HEK293 (cell line): ENCODE data around the gene FGA.

Experiments used
- CTCF ChIA-PET: fragments of 350-600 bp; formaldehyde crosslinking; extraction: SDS; loops from one replicate; lab custom pipeline; 2021; ENCODE audit warnings: antibody characterized with exemption; lab: Yijun Ruan, JAX
- POLR2A ChIA-PET: fragments of 300-600 bp; formaldehyde crosslinking; extraction: SDS; loops from one replicate; lab custom pipeline; 2020; ENCODE audit warnings: antibody characterized with exemption, inconsistent platforms; lab: Yijun Ruan, JAX
- H3K27ac ChIP-seq: fragments of 200-500 bp; sonication (Bioruptor generic); 2 replicates; pipeline ENCODE4 v1.5.1; 2014; ENCODE audit warnings: low read depth, low read length, control low read depth, inconsistent platforms; ENCODE audit errors: extremely low read depth
- H3K36me3 ChIP-seq, 2 experiments: fragments of 200-500 bp in 1 of 2; sonication (Bioruptor generic) in 1 of 2; 1 replicate in 1 of 2; 2 replicates in 1 of 2; pipeline ENCODE4 v1.5.1; 2014 to 2017; ENCODE audit warnings: inconsistent platforms in 2 of 2, low read length in 2 of 2; ENCODE audit not compliant: control insufficient read depth in 2 of 2, insufficient read depth in 1 of 2
- H3K4me1 ChIP-seq: fragments of 200-500 bp; sonication (Bioruptor generic); 2 replicates; pipeline ENCODE4 v1.5.1; 2014; ENCODE audit warnings: mild to moderate bottlenecking, low read length, inconsistent platforms; ENCODE audit not compliant: control insufficient read depth, insufficient read depth
- H3K4me3 ChIP-seq: 2 replicates; pipeline ENCODE4 v1.5.1; 2011; ENCODE audit warnings: low read depth, mild to moderate bottlenecking, control low read depth, low read length, moderate library complexity
- H3K9me3 ChIP-seq: fragments of 200-500 bp; sonication (Bioruptor generic); 2 replicates; pipeline ENCODE4 v1.5.1; 2014; ENCODE audit warnings: low read depth, low read length, inconsistent platforms; ENCODE audit not compliant: control insufficient read depth, insufficient read depth
- GFI1B ChIP-seq: fragments of 450-650 bp; formaldehyde crosslinking; IDR thresholded peaks from 2 replicates; pipeline ENCODE4 v1.5.1; 2016; ENCODE audit warnings: missing biosample characterization, missing genetic modification characterization
- GLIS1 ChIP-seq: fragments of 450-650 bp; formaldehyde crosslinking; IDR thresholded peaks from 2 replicates; pipeline ENCODE4 v1.5.1; 2016; ENCODE audit warnings: missing biosample characterization, missing genetic modification characterization
- HOXA7 ChIP-seq: sonication (generic); formaldehyde crosslinking; IDR thresholded peaks from 2 replicates; pipeline ENCODE4 v1.8.1; 2022; ENCODE audit warnings: missing genetic modification reagents, borderline replicate concordance
- INSM2 ChIP-seq: fragments of 450-650 bp; formaldehyde crosslinking; IDR thresholded peaks from 2 replicates; pipeline ENCODE4 v1.5.1; 2016; ENCODE audit warnings: missing biosample characterization, missing genetic modification characterization
- KLF9 ChIP-seq: fragments of 450-650 bp; formaldehyde crosslinking; IDR thresholded peaks from 2 replicates; pipeline ENCODE4 v1.5.1; 2016; ENCODE audit warnings: missing biosample characterization, missing genetic modification characterization, low read depth
- PATZ1 ChIP-seq: fragments of 450-650 bp; formaldehyde crosslinking; IDR thresholded peaks from 2 replicates; pipeline ENCODE4 v1.5.1; 2016; ENCODE audit warnings: missing biosample characterization, missing genetic modification characterization
- PRDM6 ChIP-seq: fragments of 450-650 bp; formaldehyde crosslinking; IDR thresholded peaks from 2 replicates; pipeline ENCODE4 v1.5.1; 2017; ENCODE audit warnings: missing biosample characterization, missing genetic modification characterization
- RBAK ChIP-seq: fragments of 450-650 bp; formaldehyde crosslinking; IDR thresholded peaks from 2 replicates; pipeline ENCODE4 v1.5.1; 2016; ENCODE audit warnings: missing biosample characterization, missing genetic modification characterization
- SP3 ChIP-seq: fragments of 450-650 bp; formaldehyde crosslinking; IDR thresholded peaks from 2 replicates; pipeline ENCODE4 v1.5.1; 2016; ENCODE audit warnings: missing biosample characterization, missing genetic modification characterization
- TRIM28 ChIP-seq: IDR thresholded peaks from 2 replicates; pipeline ENCODE4 v1.6.1; 2011; ENCODE audit warnings: low read length, control low read depth, borderline replicate concordance
- ZBTB44 ChIP-seq: fragments of 450-650 bp; IDR thresholded peaks from 2 replicates; pipeline ENCODE4 v1.5.1; 2018; ENCODE audit warnings: missing biosample characterization, mild to moderate bottlenecking, missing genetic modification characterization
- ZBTB7A ChIP-seq: fragments of 450-650 bp; formaldehyde crosslinking; IDR thresholded peaks from 2 replicates; pipeline ENCODE4 v1.5.1; 2016; ENCODE audit warnings: low read depth, missing biosample characterization, missing genetic modification characterization
- ZNF146 ChIP-seq: fragments of 450-650 bp; formaldehyde crosslinking; IDR thresholded peaks from 2 replicates; pipeline ENCODE4 v1.5.1; 2016; ENCODE audit warnings: missing biosample characterization, missing genetic modification characterization
- ZNF184 ChIP-seq: fragments of 450-650 bp; IDR thresholded peaks from 2 replicates; pipeline ENCODE4 v1.5.1; 2018; ENCODE audit warnings: missing biosample characterization, mild to moderate bottlenecking, missing genetic modification characterization
- ZNF19 ChIP-seq: fragments of 450-650 bp; formaldehyde crosslinking; IDR thresholded peaks from 2 replicates; pipeline ENCODE4; 2016; ENCODE audit warnings: missing biosample characterization, missing genetic modification characterization, low read depth
- ZNF2 ChIP-seq: fragments of 450-650 bp; formaldehyde crosslinking; IDR thresholded peaks from 2 replicates; pipeline ENCODE4 v1.5.1; 2016; ENCODE audit warnings: missing biosample characterization, missing genetic modification characterization
- ZNF530 ChIP-seq: fragments of 450-650 bp; formaldehyde crosslinking; IDR thresholded peaks from 2 replicates; pipeline ENCODE4 v1.5.1; 2016; ENCODE audit warnings: low read depth, missing biosample characterization, missing genetic modification characterization
- ZNF558 ChIP-seq: fragments of 450-650 bp; formaldehyde crosslinking; IDR thresholded peaks from 2 replicates; pipeline ENCODE4 v1.5.1; 2016; ENCODE audit warnings: missing biosample characterization, missing genetic modification characterization
- ZNF600 ChIP-seq: fragments of 450-650 bp; formaldehyde crosslinking; IDR thresholded peaks from 2 replicates; pipeline ENCODE4 v1.5.1; 2016; ENCODE audit warnings: missing biosample characterization, missing genetic modification characterization
- ZNF701 ChIP-seq: fragments of 450-650 bp; formaldehyde crosslinking; IDR thresholded peaks from 2 replicates; pipeline ENCODE4 v1.5.1; 2016; ENCODE audit warnings: missing biosample characterization, missing genetic modification characterization
- ZNF768 ChIP-seq: fragments of 450-650 bp; formaldehyde crosslinking; IDR thresholded peaks from 2 replicates; pipeline ENCODE4 v1.5.1; 2018; ENCODE audit warnings: missing biosample characterization, mild to moderate bottlenecking, missing genetic modification characterization
- ZNF776 ChIP-seq: fragments of 450-650 bp; formaldehyde crosslinking; IDR thresholded peaks from 2 replicates; pipeline ENCODE4 v1.5.0; 2017; ENCODE audit warnings: missing biosample characterization, missing genetic modification characterization, borderline replicate concordance
- ZNF792 ChIP-seq: fragments of 450-650 bp; formaldehyde crosslinking; IDR thresholded peaks from 2 replicates; pipeline ENCODE4 v1.5.1; 2016; ENCODE audit warnings: missing biosample characterization, missing genetic modification characterization
- ZNF837 ChIP-seq: fragments of 450-650 bp; formaldehyde crosslinking; IDR thresholded peaks from 2 replicates; pipeline ENCODE4 v1.5.1; 2016; ENCODE audit warnings: missing biosample characterization, missing genetic modification characterization
- ZNF843 ChIP-seq: fragments of 450-650 bp; formaldehyde crosslinking; IDR thresholded peaks from 2 replicates; pipeline ENCODE4 v1.5.1; 2016; ENCODE audit warnings: missing biosample characterization, missing genetic modification characterization

Gene FGA

GRCh38 chr4:154614306-154614705, 23.8 kb upstream of the FGA start:
- Histone ChIP-seq H3K9me3 (no peaks in the 10 kb centered on the region), H3K36me3 (no peaks in the 10 kb centered on the region), H3K4me3 (no peak overlapping the region), H3K27ac (no peak overlapping the region), H3K4me1 (no peaks in the 10 kb centered on the region)
- CTCF ChIA-PET: interaction anchor here (1.2 to 20.9 kb wide), 2 partner anchors 59 to 108 kb away, joined by 3 to 429 read pairs; partner anchors contain the start of genes FGB and PLRG1
- POLR2A ChIA-PET: no interaction called here
- no peak for TF ChIP-seq ZNF558 (tag by site-specific recombination)
- TF ChIP-seq SP3 (tag by site-specific recombination): no peak
- no peak for TF ChIP-seq GLIS1 (tag by site-specific recombination)
- no peak for TF ChIP-seq ZNF776 (tag by site-specific recombination)
- TF ChIP-seq ZNF600 (tag by site-specific recombination): no peak
- no peak for TF ChIP-seq INSM2 (tag by site-specific recombination)
- no peak for TF ChIP-seq ZBTB44
- TF ChIP-seq RBAK: no peak
- TF ChIP-seq PATZ1: no peak
- no peak for TF ChIP-seq TRIM28
- TF ChIP-seq ZNF530 (tag by site-specific recombination): no peak
- TF ChIP-seq ZNF146 (tag by site-specific recombination): no peak
- no peak for TF ChIP-seq ZBTB7A

GRCh38 chr4:154612472-154613414, 22.2 kb upstream of the FGA start, which contains the start of gene FGG:
Gene FGG (minus strand): TSS chr4:154612656. CDS start chr4:154612609, 47 bp downstream.
- TF ChIP-seq ZNF184 (tag by site-specific recombination) (no peak), ZNF768 (tag by site-specific recombination) (no peak)
- Histone ChIP-seq H3K36me3 (no peaks in the 10 kb centered on the region), H3K4me1 (no peaks in the 10 kb centered on the region), H3K9me3 (no peaks in the 10 kb centered on the region), H3K27ac (no peak within 1 kb of the TSS), H3K4me3 (no peak within 1 kb of the TSS)
- ChIA-PET POLR2A (no interaction called here), CTCF (interaction anchor here (1.2 to 20.9 kb wide), 4 partner anchors 8 to 106 kb away, joined by 3 to 429 read pairs (median 4); partner anchors contain the start of genes FGB and PLRG1)

- CTCF ChIA-PET: interaction anchor here (1.2 to 20.9 kb wide), 3 partner anchors 9 to 56 kb away, joined by 3 to 429 read pairs (median 5); partner anchors contain the start of genes FGB and PLRG1
- Histone ChIP-seq H3K9me3 (no peaks in the 10 kb centered on the region), H3K4me1 (no peaks in the 10 kb centered on the region), H3K4me3 (no peak overlapping the region), H3K27ac (no peak overlapping the region), H3K36me3 (no peaks in the 10 kb centered on the region)
- POLR2A ChIA-PET: no interaction called here
- TF ChIP-seq PRDM6 (tag by site-specific recombination) (no peak), ZNF184 (tag by site-specific recombination) (no peak), ZNF837 (tag by site-specific recombination) (no peak), ZNF768 (tag by site-specific recombination) (no peak), ZNF19 (tag by site-specific recombination) (no peak), KLF9 (tag by site-specific recombination) (no peak), HOXA7 (CRISPR knock-in tag) (no peak), ZNF843 (tag by site-specific recombination) (no peak), ZNF2 (tag by site-specific recombination) (no peak), ZNF701 (tag by site-specific recombination) (no peak), GFI1B (tag by site-specific recombination) (no peak), ZNF792 (no peak)
These were observed 21.3 kb upstream of the FGA start for GRCh38 chr4:154611833-154612232.
